ENCODE results near the gene IER5L.
"Not testable (repeated sequence)": the region's sequence is repeated elsewhere in the genome, so short reads cannot be mapped to it uniquely, and the experiment has no call there.

Gene IER5L

DNA sequence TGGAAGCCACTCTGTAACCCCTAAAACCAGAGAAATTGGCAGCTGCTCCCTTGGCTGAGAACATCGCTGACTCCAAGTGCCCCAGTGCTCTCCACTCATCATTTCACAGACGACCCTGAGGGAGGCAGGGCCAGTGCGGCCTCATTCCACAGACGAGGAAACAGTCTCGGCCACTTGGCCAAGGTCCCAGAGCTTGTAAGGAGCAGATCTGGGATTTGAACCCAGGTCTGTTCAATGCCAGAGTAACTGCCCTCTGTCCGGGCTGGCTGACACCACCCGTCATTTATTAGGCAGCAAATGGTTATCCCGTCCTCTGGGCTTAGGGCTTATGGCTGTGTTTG, 19.9 kb upstream of the IER5L start:
- Mint-ChIP-seq H3K27me3 (ENCODE audit: low read depth) (peaks cover 18% of the 10 kb centered on the region), H3K9me3 (peaks cover 6% of the 10 kb centered on the region), H3K27ac (no peak overlapping the region), H3K36me3 (ENCODE audit: low read depth) (no peaks in the 10 kb centered on the region), H3K4me3 (no peak overlapping the region), H3K4me1 (ENCODE audit: low read depth) (no peaks in the 10 kb centered on the region)

GRCh38 chr9:129197045-129197444, 19.0 kb upstream of the IER5L start:
- not testable (repeated sequence) for H3K27ac Mint-ChIP-seq; H3K4me1 Mint-ChIP-seq (ENCODE audit: low read depth); H3K36me3 Mint-ChIP-seq (ENCODE audit: low read depth); H3K4me3 Mint-ChIP-seq
- Mint-ChIP-seq H3K27me3 (ENCODE audit: low read depth) (peaks cover 24% of the 10 kb centered on the region), H3K9me3 (peaks cover 14% of the 10 kb centered on the region)

- H3K4me3 Mint-ChIP-seq, result no peak overlapping the region
- peaks cover 2% of the 10 kb centered on the region for H3K36me3 Mint-ChIP-seq (ENCODE audit: low read depth)
- H3K4me1 Mint-ChIP-seq (ENCODE audit: low read depth), result no peaks in the 10 kb centered on the region
- no peak overlapping the region for H3K27ac Mint-ChIP-seq
- H3K27me3 Mint-ChIP-seq (ENCODE audit: low read depth), result peaks cover 24% of the 10 kb centered on the region
- peaks cover 14% of the 10 kb centered on the region for H3K9me3 Mint-ChIP-seq
Observed at GRCh38 chr9:129195606-129196005, 17.5 kb upstream of the IER5L start.

DNA sequence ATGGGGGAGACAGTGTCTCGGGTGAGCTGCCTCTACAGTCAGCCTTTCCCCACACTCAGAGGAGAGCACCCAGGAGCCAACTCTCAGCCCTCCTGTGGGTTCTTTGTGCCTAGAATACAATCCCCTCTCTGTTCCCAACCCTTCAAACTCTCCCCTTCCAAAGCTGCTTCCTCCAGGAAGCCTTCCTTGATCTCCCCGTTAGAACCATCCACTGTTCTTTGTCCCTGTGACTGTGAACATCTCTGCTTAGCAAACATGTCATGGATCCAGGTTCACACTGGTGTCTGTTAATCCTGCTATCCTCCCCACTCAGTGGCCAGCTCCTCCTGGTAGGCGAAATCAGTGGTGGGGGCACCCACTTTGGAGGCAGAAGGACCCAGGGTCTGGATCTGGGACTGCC, 16.2 kb upstream of the IER5L start:
- Mint-ChIP-seq H3K27me3 (ENCODE audit: low read depth) (peaks cover 24% of the 10 kb centered on the region), H3K27ac (no peak overlapping the region), H3K4me3 (no peak overlapping the region), H3K36me3 (ENCODE audit: low read depth) (peaks cover 2% of the 10 kb centered on the region), H3K9me3 (peaks cover 14% of the 10 kb centered on the region), H3K4me1 (ENCODE audit: low read depth) (no peaks in the 10 kb centered on the region)

DNA sequence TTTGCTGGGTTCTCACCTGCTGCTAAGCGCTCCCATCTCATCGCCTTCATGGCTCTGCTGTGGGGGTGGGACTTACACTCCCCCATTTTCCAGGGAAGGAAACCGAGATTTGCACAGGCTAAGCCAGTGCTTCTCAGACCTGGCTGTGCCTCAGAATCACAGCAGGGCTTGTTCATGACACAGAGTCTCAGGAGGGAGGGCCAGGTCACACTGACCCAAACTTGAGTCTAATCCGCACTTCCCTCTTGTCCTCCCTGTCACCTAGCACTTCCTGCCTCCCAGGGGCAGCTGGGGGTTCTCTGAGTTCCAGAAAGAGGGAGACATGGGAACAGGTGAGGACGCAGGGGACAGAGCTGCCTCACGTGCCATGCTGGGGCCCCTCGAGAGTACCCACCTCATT, 15.6 kb upstream of the IER5L start:
- Mint-ChIP-seq H3K27me3 (ENCODE audit: low read depth) (peaks cover 24% of the 10 kb centered on the region), H3K27ac (no peak overlapping the region), H3K36me3 (ENCODE audit: low read depth) (peaks cover 2% of the 10 kb centered on the region), H3K9me3 (peaks cover 14% of the 10 kb centered on the region), H3K4me3 (no peak overlapping the region), H3K4me1 (ENCODE audit: low read depth) (no peaks in the 10 kb centered on the region)

DNA sequence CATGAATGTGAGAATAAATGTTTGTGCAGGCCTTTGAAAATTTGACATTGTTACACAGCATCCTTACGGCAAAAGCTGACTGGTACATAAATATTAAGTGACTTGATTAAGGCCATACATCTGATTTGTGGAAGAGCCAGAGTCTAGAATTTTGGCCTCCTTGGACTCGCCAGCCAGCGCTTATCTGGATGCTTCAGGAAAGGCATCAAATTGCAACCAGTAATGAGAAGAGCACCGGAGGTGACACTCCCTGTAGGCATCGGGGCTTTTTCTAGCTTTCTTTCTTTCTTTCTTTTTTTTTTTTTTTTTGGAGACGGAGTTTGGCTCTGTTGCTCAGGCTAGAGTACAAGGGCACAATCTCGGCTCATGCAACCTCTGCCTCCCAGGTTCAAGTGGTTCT, 13.2 kb upstream of the IER5L start:
- H3K4me3 Mint-ChIP-seq, result no peak overlapping the region
- H3K36me3 Mint-ChIP-seq (ENCODE audit: low read depth), result peaks cover 2% of the 10 kb centered on the region
- no peaks in the 10 kb centered on the region for H3K4me1 Mint-ChIP-seq (ENCODE audit: low read depth)
- peaks cover 14% of the 10 kb centered on the region for H3K9me3 Mint-ChIP-seq
- H3K27ac Mint-ChIP-seq, result no peak overlapping the region
- H3K27me3 Mint-ChIP-seq (ENCODE audit: low read depth), result peaks cover 20% of the 10 kb centered on the region

DNA sequence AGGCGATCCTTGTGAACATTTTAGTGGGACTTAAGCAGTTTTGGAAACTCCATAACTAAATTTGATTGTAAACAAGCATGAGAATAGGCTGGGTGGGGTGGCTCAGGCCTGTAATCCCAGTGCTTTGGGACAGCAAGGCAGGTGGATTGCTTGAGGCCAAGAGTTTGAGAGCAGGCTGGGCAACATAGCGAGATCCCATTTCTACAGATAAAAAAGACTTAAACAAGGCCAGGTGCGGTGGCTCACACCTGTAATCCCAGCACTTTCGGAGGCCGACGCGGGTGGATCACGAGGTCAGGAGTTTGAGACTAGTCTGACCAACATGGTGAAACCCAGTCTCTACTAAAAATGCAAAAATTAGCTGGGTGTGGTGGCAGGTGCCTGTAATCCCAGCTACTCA, 11.9 kb upstream of the IER5L start:
- Mint-ChIP-seq H3K9me3 (peaks cover 14% of the 10 kb centered on the region), H3K27me3 (ENCODE audit: low read depth) (peaks cover 20% of the 10 kb centered on the region)
- H3K4me3 Mint-ChIP-seq; H3K27ac Mint-ChIP-seq; H3K4me1 Mint-ChIP-seq (ENCODE audit: low read depth); H3K36me3 Mint-ChIP-seq (ENCODE audit: low read depth): not testable (repeated sequence)

- H3K27me3 Mint-ChIP-seq (ENCODE audit: low read depth), result no peaks in the 10 kb centered on the region
- H3K4me3 Mint-ChIP-seq, result no peak overlapping the region
- no peaks in the 10 kb centered on the region for H3K36me3 Mint-ChIP-seq (ENCODE audit: low read depth)
- no peak overlapping the region for H3K27ac Mint-ChIP-seq
- peaks cover 7% of the 10 kb centered on the region for H3K4me1 Mint-ChIP-seq (ENCODE audit: low read depth)
- H3K9me3 Mint-ChIP-seq, result no peaks in the 10 kb centered on the region
Observed at GRCh38 chr9:129187042-129187441, 9.0 kb upstream of the IER5L start.

GRCh38 chr9:129185991-129186390, 7.9 kb upstream of the IER5L start:
- no peaks in the 10 kb centered on the region for H3K9me3 Mint-ChIP-seq
- no peak overlapping the region for H3K27ac Mint-ChIP-seq
- H3K4me3 Mint-ChIP-seq, result no peak overlapping the region
- no peaks in the 10 kb centered on the region for H3K27me3 Mint-ChIP-seq (ENCODE audit: low read depth)
- no peaks in the 10 kb centered on the region for H3K36me3 Mint-ChIP-seq (ENCODE audit: low read depth)
- H3K4me1 Mint-ChIP-seq (ENCODE audit: low read depth), result peaks cover 7% of the 10 kb centered on the region

- Mint-ChIP-seq H3K4me3 (no peak overlapping the region), H3K9me3 (no peaks in the 10 kb centered on the region), H3K27ac (no peak overlapping the region), H3K36me3 (ENCODE audit: low read depth) (no peaks in the 10 kb centered on the region), H3K4me1 (ENCODE audit: low read depth) (peaks cover 7% of the 10 kb centered on the region), H3K27me3 (ENCODE audit: low read depth) (no peaks in the 10 kb centered on the region)
Observed at GRCh38 chr9:129185402-129185801, 7.3 kb upstream of the IER5L start.

GRCh38 chr9:129184596-129185122, 6.6 kb upstream of the IER5L start:
- Mint-ChIP-seq H3K4me3 (no peak overlapping the region), H3K27me3 (ENCODE audit: low read depth) (no peaks in the 10 kb centered on the region), H3K9me3 (no peaks in the 10 kb centered on the region), H3K36me3 (ENCODE audit: low read depth) (no peaks in the 10 kb centered on the region), H3K4me1 (ENCODE audit: low read depth) (peaks cover 7% of the 10 kb centered on the region), H3K27ac (no peak overlapping the region)

DNA sequence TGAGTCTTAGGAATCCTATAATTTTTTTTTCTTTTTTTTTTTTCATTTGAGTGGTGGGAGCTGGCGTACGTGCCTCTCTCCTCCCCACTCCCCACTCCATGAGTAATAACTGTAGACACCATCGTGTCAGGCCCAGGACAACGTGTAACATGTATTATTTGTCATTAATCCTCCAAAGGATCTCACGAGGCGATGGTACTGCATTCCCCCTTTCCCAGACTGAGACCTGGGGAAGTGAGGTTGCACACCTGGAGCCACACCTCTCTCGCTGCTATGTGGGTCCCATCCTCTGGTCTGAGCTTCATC, 6.1 kb upstream of the IER5L start:
- Mint-ChIP-seq H3K4me3 (no peak overlapping the region), H3K4me1 (ENCODE audit: low read depth) (peaks cover 7% of the 10 kb centered on the region), H3K9me3 (no peaks in the 10 kb centered on the region), H3K27me3 (ENCODE audit: low read depth) (no peaks in the 10 kb centered on the region), H3K27ac (no peak overlapping the region), H3K36me3 (ENCODE audit: low read depth) (no peaks in the 10 kb centered on the region)

- Mint-ChIP-seq H3K27ac (peak overlapping the region; percentile 35), H3K9me3 (no peaks in the 10 kb centered on the region), H3K4me1 (ENCODE audit: low read depth) (peaks cover 9% of the 10 kb centered on the region), H3K4me3 (no peak overlapping the region), H3K27me3 (ENCODE audit: low read depth) (no peaks in the 10 kb centered on the region), H3K36me3 (ENCODE audit: low read depth) (no peaks in the 10 kb centered on the region)
Observed at GRCh38 chr9:129183495-129184218, 5.6 kb upstream of the IER5L start.

GRCh38 chr9:129182625-129183494, 4.8 kb upstream of the IER5L start:
- no peaks in the 10 kb centered on the region for H3K27me3 Mint-ChIP-seq (ENCODE audit: low read depth)
- no peaks in the 10 kb centered on the region for H3K36me3 Mint-ChIP-seq (ENCODE audit: low read depth)
- no peak overlapping the region for H3K27ac Mint-ChIP-seq
- no peak overlapping the region for H3K4me3 Mint-ChIP-seq
- H3K4me1 Mint-ChIP-seq (ENCODE audit: low read depth), result peaks cover 9% of the 10 kb centered on the region
- H3K9me3 Mint-ChIP-seq, result no peaks in the 10 kb centered on the region

DNA sequence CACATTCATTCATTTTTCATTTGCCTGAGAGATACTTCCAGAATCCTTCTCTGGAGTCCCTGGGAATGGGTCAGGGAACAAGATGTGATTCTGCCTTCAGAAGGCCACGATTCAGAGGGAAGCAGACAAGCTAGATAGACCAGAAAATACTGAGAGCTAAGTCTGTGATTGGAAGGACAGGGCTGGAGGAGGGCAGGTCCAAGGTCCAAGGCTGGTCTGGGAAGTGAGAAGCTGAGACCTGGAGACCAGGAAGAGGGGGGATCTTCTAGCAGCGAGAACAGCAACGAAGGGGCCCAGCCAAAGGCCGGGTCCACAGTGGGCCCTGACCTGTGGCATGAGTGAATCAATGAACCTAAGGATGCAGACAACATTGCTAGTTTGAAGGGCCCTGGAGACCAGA, 4.1 kb upstream of the IER5L start:
- Mint-ChIP-seq H3K36me3 (ENCODE audit: low read depth) (no peaks in the 10 kb centered on the region), H3K9me3 (no peaks in the 10 kb centered on the region), H3K4me3 (no peak overlapping the region), H3K27me3 (ENCODE audit: low read depth) (no peaks in the 10 kb centered on the region), H3K27ac (no peak overlapping the region), H3K4me1 (ENCODE audit: low read depth) (peaks cover 9% of the 10 kb centered on the region)

Measured in T-helper 1 cell treated with Interleukin-12 subunit alpha and Interleukin-12 subunit beta and Interleukin-4 antibody, amounts not matched to agents 30 μg/mL and 1 μg/mL, for 36 hours (primary cell).